GM12891 (cell line): Measurements from ENCODE around the gene MYMK.

ENCODE experiments used
- DNase-seq: peaks from one replicate; pipeline ENCODE4 v3.0.0; 2011; ENCODE audit warnings: low spot score; ENCODE audit not compliant: insufficient read length
- FAIRE-seq: peaks from 2 replicates; lab custom pipeline; 2011; peaks lifted over from hg19 to GRCh38; lab: Jason Lieb, UNC
- PAX5 ChIP-seq: IDR thresholded peaks from 2 replicates; pipeline ENCODE4 v1.6.1; 2011; ENCODE audit warnings: low read length, moderate library complexity, mild to moderate bottlenecking; ENCODE audit not compliant: insufficient read depth, severe bottlenecking
- POLR2A ChIP-seq: IDR thresholded peaks from 2 replicates; pipeline ENCODE4 v1.6.1; 2011; ENCODE audit warnings: low read depth, low read length, control low read depth
- POLR2AphosphoS5 ChIP-seq: IDR thresholded peaks from 2 replicates; pipeline ENCODE4 v1.6.1; 2011; ENCODE audit warnings: low read depth, low read length, control low read depth
- POU2F2 ChIP-seq: IDR thresholded peaks from 2 replicates; pipeline ENCODE4 v1.6.1; 2011; ENCODE audit warnings: low read depth, mild to moderate bottlenecking, control low read depth, low read length, moderate library complexity
- SPI1 ChIP-seq: IDR thresholded peaks from 2 replicates; pipeline ENCODE4 v1.6.1; 2011; ENCODE audit warnings: low read depth, low read length, control low read depth
- TAF1 ChIP-seq: IDR thresholded peaks from 2 replicates; pipeline ENCODE4 v1.6.1; 2011; ENCODE audit warnings: low read depth, low read length, control low read depth

The MYMK gene

GRCh38 chr9:133519693-133520092 lies 5.1 kb downstream of the MYMK start:
- DNase-seq (no peak), FAIRE-seq (no peak)
- TF ChIP-seq SPI1 (no peak), PAX5 (no peak), TAF1 (no peak), POLR2A (no peak), POLR2AphosphoS5 (no peak), POU2F2 (no peak)

GRCh38 chr9:133518706-133519449 lies 5.9 kb downstream of the MYMK start:
- DNase-seq (no peak), FAIRE-seq (no peak)
- no peak for TF ChIP-seq PAX5
- no peak for TF ChIP-seq POU2F2
- TF ChIP-seq SPI1: no peak
- TF ChIP-seq TAF1: no peak
- no peak for TF ChIP-seq POLR2A
- no peak for TF ChIP-seq POLR2AphosphoS5

GRCh38 chr9:133518200-133518599 lies 6.6 kb downstream of the MYMK start:
- TF ChIP-seq SPI1: no peak
- no peak for TF ChIP-seq POLR2A
- FAIRE-seq (no peak), DNase-seq (no peak)

GRCh38 chr9:133517711-133518110 lies 7.0 kb downstream of the MYMK start:
- TF ChIP-seq TAF1 (no peak), POLR2A (no peak), PAX5 (no peak), POU2F2 (no peak), SPI1 (no peak), POLR2AphosphoS5 (no peak)
- no peak for FAIRE-seq
- no peak for DNase-seq

GRCh38 chr9:133516961-133517350 lies 7.8 kb downstream of the MYMK start:
- FAIRE-seq: no peak
- no peak for DNase-seq
- TF ChIP-seq POLR2AphosphoS5: no peak

GRCh38 chr9:133516256-133516960 lies 8.4 kb downstream of the MYMK start:
- FAIRE-seq (no peak), DNase-seq (no peak)
- no peak for TF ChIP-seq SPI1
- no peak for TF ChIP-seq POLR2A
- no peak for TF ChIP-seq PAX5
- no peak for TF ChIP-seq TAF1
- TF ChIP-seq POLR2AphosphoS5: no peak
- no peak for TF ChIP-seq POU2F2

- no peak for TF ChIP-seq SPI1
- TF ChIP-seq POLR2A: no peak
- TF ChIP-seq PAX5: no peak
- TF ChIP-seq TAF1: no peak
- no peak for TF ChIP-seq POLR2AphosphoS5
- TF ChIP-seq POU2F2: no peak
- DNase-seq (no peak), FAIRE-seq (no peak)
These were observed 9.0 kb downstream of the MYMK start for GRCh38 chr9:133515615-133516255.

- FAIRE-seq: no peak
- TF ChIP-seq PAX5 (no peak), SPI1 (no peak), TAF1 (no peak), POLR2AphosphoS5 (no peak), POLR2A (no peak), POU2F2 (no peak)
- DNase-seq: no peak
These were observed 9.5 kb downstream of the MYMK start for GRCh38 chr9:133515240-133515610.

GRCh38 chr9:133514460-133515239 lies 10.1 kb downstream of the MYMK start:
- DNase-seq (no peak), FAIRE-seq (no peak)
- TF ChIP-seq POLR2A: no peak
- TF ChIP-seq POLR2AphosphoS5: no peak
- no peak for TF ChIP-seq TAF1
- TF ChIP-seq SPI1: no peak
- no peak for TF ChIP-seq PAX5
